ENCODE data around the gene LDB2. TPM values are rescaled to one million over a fixed set of nuclear protein-coding genes. Genes with fewer than 3 reads are reported as not detected.

Gene LDB2
- total RNA-seq, 1 donor from 2014 or later, result not detected

- no peak overlapping the region for H3K27ac Mint-ChIP-seq
These were observed 205.4 kb downstream of the LDB2 start for GRCh38 chr4:16692961-16693506.

DNA sequence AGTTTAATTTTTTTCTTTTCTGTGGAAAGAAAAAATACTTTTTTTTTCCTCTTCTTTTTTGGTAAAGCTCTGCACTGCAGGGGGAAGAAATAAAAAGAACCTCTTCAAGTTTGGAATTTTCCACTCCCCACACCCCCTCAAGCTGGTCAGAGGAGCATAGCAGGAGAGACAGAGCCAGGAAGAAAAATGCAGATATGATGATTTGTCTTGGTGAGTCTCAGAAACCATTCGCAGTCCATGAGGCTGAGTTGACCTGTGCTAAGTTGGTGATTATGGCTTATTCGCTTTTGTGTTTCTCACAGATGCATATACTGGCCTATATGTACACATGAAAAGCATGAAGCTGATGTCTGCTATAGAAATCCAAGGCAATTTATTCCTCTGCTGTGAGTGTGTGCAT lies 205.9 kb downstream of the LDB2 start:
- no peaks in the 10 kb centered on the region for H3K9me3 Mint-ChIP-seq (ENCODE audit: low read depth)
- peaks cover 2% of the 10 kb centered on the region for H3K27me3 Mint-ChIP-seq
- TF ChIP-seq CTCF (IDR thresholded peaks at IDR 0.05; ENCODE audit: unreplicated experiment), result no peak
- H3K4me1 Mint-ChIP-seq (ENCODE audit: low read depth), result peaks cover 4% of the 10 kb centered on the region
- H3K27ac Mint-ChIP-seq, result no peak overlapping the region
- DNase-seq (ENCODE audit: low spot score, unreplicated experiment), result no peak
- H3K4me3 Mint-ChIP-seq (ENCODE audit: low read depth), result no peak overlapping the region
- no peaks in the 10 kb centered on the region for H3K36me3 Mint-ChIP-seq (ENCODE audit: insufficient read depth)

More at GRCh38 chr4:16692961-16693506, 205.4 kb downstream of the LDB2 start:
- no peak for DNase-seq (ENCODE audit: low spot score, unreplicated experiment)
- Mint-ChIP-seq H3K27me3 (peaks cover 2% of the 10 kb centered on the region), H3K4me3 (ENCODE audit: low read depth) (no peak overlapping the region), H3K9me3 (ENCODE audit: low read depth) (no peaks in the 10 kb centered on the region), H3K36me3 (ENCODE audit: insufficient read depth) (no peaks in the 10 kb centered on the region), H3K4me1 (ENCODE audit: low read depth) (peaks cover 4% of the 10 kb centered on the region)
- no peak for TF ChIP-seq CTCF (IDR thresholded peaks at IDR 0.05; ENCODE audit: unreplicated experiment)

GRCh38 chr4:16692046-16692445 lies 206.4 kb downstream of the LDB2 start:
- no peak for DNase-seq (ENCODE audit: low spot score, unreplicated experiment)
- no peaks in the 10 kb centered on the region for H3K9me3 Mint-ChIP-seq (ENCODE audit: low read depth)
- no peak overlapping the region for H3K4me3 Mint-ChIP-seq (ENCODE audit: low read depth)
- H3K27me3 Mint-ChIP-seq, result peaks cover 3% of the 10 kb centered on the region
- H3K36me3 Mint-ChIP-seq (ENCODE audit: insufficient read depth), result no peaks in the 10 kb centered on the region
- no peak overlapping the region for H3K27ac Mint-ChIP-seq
- no peak for TF ChIP-seq CTCF (IDR thresholded peaks at IDR 0.05; ENCODE audit: unreplicated experiment)
- peaks cover 4% of the 10 kb centered on the region for H3K4me1 Mint-ChIP-seq (ENCODE audit: low read depth)

DNA sequence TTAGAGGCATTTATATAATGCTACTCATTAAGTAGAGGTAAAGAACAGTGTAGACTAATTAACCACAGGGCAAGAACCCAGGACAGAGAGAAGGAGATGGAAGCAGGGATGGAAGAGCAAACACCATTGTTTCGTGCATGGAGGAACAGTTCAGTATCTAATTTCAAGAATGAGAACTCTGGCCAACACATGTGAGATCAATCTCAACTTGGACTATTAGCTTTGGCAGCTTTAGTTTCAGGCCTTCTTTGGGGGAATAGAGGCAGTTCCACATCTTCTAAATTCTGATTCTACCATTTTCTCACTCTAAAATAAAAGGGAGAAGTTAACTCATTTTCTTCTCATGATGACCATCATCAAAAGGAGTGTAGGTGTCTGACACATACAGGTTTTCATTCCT lies 207.0 kb downstream of the LDB2 start:
- DNase-seq (ENCODE audit: low spot score, unreplicated experiment), result no peak
- Mint-ChIP-seq H3K27me3 (peaks cover 6% of the 10 kb centered on the region), H3K27ac (no peak overlapping the region), H3K4me3 (ENCODE audit: low read depth) (no peak overlapping the region), H3K36me3 (ENCODE audit: insufficient read depth) (no peaks in the 10 kb centered on the region), H3K4me1 (ENCODE audit: low read depth) (peaks cover 4% of the 10 kb centered on the region), H3K9me3 (ENCODE audit: low read depth) (no peaks in the 10 kb centered on the region)
- no peak for TF ChIP-seq CTCF (IDR thresholded peaks at IDR 0.05; ENCODE audit: unreplicated experiment)

- no peak for TF ChIP-seq CTCF (IDR thresholded peaks at IDR 0.05; ENCODE audit: unreplicated experiment)
These were observed 210.6 kb downstream of the LDB2 start for GRCh38 chr4:16687845-16688244.

More at GRCh38 chr4:16687845-16688244, 210.6 kb downstream of the LDB2 start:
- peaks cover 6% of the 10 kb centered on the region for H3K27me3 Mint-ChIP-seq
- no peak overlapping the region for H3K27ac Mint-ChIP-seq
- H3K36me3 Mint-ChIP-seq (ENCODE audit: insufficient read depth), result no peaks in the 10 kb centered on the region
- H3K9me3 Mint-ChIP-seq (ENCODE audit: low read depth), result no peaks in the 10 kb centered on the region
- DNase-seq (ENCODE audit: low spot score, unreplicated experiment), result no peak
- no peaks in the 10 kb centered on the region for H3K4me1 Mint-ChIP-seq (ENCODE audit: low read depth)
- H3K4me3 Mint-ChIP-seq (ENCODE audit: low read depth), result no peak overlapping the region

All from progenitor cell of endocrine pancreas (in vitro differentiated cells).